GM10248 (cell line): ENCODE measurements around the gene FAM209B.
"Not testable (repeated sequence)": the region's sequence is repeated elsewhere in the genome, so short reads cannot be mapped to it uniquely, and the experiment has no call there.

Source experiments
- CTCF ChIA-PET: fragments of 300-600 bp; sonication (Branson Sonifier 250); formaldehyde crosslinking; extraction: SDS; loops from one replicate; lab custom pipeline; 2021; ENCODE audit warnings: antibody characterized with exemption; lab: Yijun Ruan, JAX
- POLR2A ChIA-PET: fragments of 350-650 bp; sonication (Branson Sonifier 250); formaldehyde crosslinking; extraction: SDS; loops from one replicate; lab custom pipeline; 2020; ENCODE audit warnings: antibody characterized with exemption; lab: Yijun Ruan, JAX
- DNase-seq: peaks from one replicate; pipeline ENCODE4 v3.0.0; 2012; ENCODE audit errors: extremely low spot score
- TF ChIP-seq, protein P1 (sequence below): IDR thresholded peaks from 2 replicates; pipeline ENCODE4 v1.5.1; 2012; ENCODE audit warnings: mild to moderate bottlenecking, low read depth; ENCODE audit errors: extremely low read depth, missing control alignments, control extremely low read depth

The FAM209B gene

GRCh38 chr20:56518126-56518525 lies 14.9 kb upstream of the FAM209B start:
- ChIA-PET CTCF (no interaction called here), POLR2A (no interaction called here)
- TF ChIP-seq, protein P1, sequence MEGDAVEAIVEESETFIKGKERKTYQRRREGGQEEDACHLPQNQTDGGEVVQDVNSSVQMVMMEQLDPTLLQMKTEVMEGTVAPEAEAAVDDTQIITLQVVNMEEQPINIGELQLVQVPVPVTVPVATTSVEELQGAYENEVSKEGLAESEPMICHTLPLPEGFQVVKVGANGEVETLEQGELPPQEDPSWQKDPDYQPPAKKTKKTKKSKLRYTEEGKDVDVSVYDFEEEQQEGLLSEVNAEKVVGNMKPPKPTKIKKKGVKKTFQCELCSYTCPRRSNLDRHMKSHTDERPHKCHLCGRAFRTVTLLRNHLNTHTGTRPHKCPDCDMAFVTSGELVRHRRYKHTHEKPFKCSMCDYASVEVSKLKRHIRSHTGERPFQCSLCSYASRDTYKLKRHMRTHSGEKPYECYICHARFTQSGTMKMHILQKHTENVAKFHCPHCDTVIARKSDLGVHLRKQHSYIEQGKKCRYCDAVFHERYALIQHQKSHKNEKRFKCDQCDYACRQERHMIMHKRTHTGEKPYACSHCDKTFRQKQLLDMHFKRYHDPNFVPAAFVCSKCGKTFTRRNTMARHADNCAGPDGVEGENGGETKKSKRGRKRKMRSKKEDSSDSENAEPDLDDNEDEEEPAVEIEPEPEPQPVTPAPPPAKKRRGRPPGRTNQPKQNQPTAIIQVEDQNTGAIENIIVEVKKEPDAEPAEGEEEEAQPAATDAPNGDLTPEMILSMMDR = no peak
- DNase-seq = no peak

DNA sequence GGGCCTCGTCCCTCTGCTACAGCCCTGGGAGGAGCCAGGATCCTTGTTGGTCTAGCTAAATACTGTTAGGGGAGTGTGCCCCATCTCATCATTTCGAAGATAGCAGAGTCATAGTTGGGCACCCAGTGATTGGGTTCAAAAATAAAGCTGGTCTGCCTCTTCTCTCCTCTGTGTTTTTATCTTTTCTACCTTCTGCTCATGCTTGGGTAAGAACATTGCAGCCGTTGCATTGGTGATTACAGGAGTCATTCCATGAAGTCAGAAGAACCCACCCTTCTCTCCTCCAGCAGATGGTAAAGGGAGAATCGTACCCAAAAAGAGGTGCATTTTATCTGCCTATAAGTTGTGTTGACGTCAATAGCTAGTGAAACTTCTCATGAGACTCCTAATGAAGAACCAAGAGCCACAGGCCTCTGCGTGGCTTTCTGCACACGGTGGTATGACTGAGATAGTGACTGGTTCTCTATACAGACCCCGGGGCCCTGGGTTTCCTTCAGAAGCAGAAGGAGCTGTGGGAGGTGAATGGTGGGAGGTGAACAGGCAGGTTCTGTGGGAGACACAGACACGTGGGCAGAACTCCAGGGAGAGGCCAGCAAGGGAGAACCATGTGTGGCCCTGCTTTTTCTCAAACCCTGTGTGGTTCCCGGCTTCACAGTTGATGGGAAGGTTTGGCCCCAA lies 14.2 kb upstream of the FAM209B start:
- ChIA-PET POLR2A (no interaction called here), CTCF (interaction anchor here (1.0 kb wide), 1 partner anchor 16 kb away, joined by 3 read pairs; no protein-coding TSS in a partner anchor)
- DNase-seq = no peak
- TF ChIP-seq, protein P1 = no peak

GRCh38 chr20:56519551-56519950 lies 13.5 kb upstream of the FAM209B start:
- ChIA-PET CTCF (interaction anchor here (0.6 to 1.0 kb wide), 2 partner anchors 9 to 16 kb away, joined by 3 read pairs; no protein-coding TSS in a partner anchor), POLR2A (no interaction called here)
- TF ChIP-seq, protein P1 = no peak
- DNase-seq = no peak

DNA sequence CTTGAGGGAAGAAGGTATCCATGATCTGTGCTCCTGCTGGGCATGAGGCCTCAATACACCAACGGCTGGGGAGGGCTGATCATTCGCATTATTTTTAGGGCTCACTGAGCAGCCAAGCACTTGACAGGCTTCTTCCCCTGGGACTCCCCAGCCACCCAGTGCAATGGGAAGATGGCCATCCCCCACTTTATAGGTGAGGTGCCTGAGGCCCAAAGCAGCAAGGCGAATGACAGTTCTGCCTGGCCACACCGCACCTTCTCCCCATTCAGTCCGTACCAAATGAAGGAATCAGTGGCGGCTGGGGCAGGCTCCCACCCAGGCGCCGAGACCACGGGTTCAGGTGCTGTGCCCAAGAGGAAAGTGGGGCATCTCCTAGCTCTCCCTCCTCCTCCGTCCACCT lies 12.9 kb upstream of the FAM209B start:
- ChIA-PET POLR2A (no interaction called here), CTCF (interaction anchor here (0.6 kb wide), 1 partner anchor 10 kb away, joined by 3 read pairs; no protein-coding TSS in a partner anchor)
- TF ChIP-seq, protein P1 = no peak
- no peak for DNase-seq

GRCh38 chr20:56520746-56521354 lies 12.2 kb upstream of the FAM209B start:
- POLR2A ChIA-PET, CTCF ChIA-PET, DNase-seq: not testable (repeated sequence)

DNA sequence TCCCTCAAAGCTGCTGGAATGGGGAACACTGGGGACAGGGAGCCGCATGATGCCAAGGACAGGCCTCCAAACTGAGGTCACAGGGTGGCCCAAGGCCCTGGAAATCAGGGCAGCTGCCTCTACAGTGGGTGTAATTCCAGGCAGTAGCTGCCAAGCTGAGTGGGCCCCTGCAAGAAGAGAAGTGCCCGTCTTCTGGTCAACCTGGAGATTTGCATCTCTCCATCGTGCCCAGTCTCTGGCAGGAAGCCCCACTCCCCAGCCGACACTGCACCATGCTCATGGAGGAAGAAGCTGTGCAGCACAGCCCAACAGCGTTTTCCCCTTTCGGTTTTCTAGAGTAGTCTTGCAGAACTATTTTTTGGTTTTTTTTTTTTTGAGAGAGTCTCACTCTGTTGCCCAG lies 10.7 kb upstream of the FAM209B start:
- no peak for DNase-seq
- TF ChIP-seq, protein P1 = no peak
- ChIA-PET POLR2A (no interaction called here), CTCF (interaction anchor here (0.9 kb wide), 1 partner anchor 124 kb away, joined by 3 read pairs; no protein-coding TSS in a partner anchor)

- CTCF ChIA-PET, DNase-seq, POLR2A ChIA-PET: not testable (repeated sequence)
Observed at GRCh38 chr20:56524444-56524843, 8.6 kb upstream of the FAM209B start, which contains the start of gene FAM209A. Gene FAM209A, plus strand, starts transcription at chr20:56524744. Its CDS starts 65 bp downstream, at chr20:56524809.
